ENCODE data around the gene PRDM5. TPM values are rescaled to one million over a fixed set of nuclear protein-coding genes. Genes with fewer than 3 reads are reported as not detected.

The PRDM5 gene
- total RNA-seq, 2 experiments from 2014 or later: 0.14 to 0.22 TPM

DNA sequence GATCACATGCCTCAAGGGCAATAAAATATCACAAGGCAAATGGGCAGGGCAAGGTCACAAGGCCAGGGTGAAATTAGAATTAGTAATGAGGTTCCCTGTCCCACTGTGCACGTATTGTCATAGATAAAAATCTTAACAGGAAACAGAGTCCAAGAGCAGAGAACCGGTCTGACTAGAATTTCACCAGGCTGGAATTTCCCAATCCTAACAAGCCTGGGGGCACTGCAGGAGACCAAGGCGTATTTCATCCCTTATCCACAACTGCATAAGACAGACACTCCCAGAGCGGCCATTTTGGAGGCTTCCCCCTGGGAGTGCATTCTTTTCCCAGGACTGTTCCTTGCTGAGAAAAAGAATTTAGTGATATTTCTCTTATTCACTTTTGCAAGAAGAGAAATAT lies 25.9 kb upstream of the PRDM5 start:
- no peak for DNase-seq
- Mint-ChIP-seq H3K27ac (no peak overlapping the region), H3K4me3 (no peak overlapping the region), H3K36me3 (ENCODE audit: low read depth) (peaks cover 16% of the 10 kb centered on the region), H3K4me1 (ENCODE audit: low read depth) (no peaks in the 10 kb centered on the region), H3K27me3 (peaks cover 9% of the 10 kb centered on the region), H3K9me3 (peaks cover 15% of the 10 kb centered on the region)
- no peak for ATAC-seq (ENCODE audit: poor library complexity)
- TF ChIP-seq, protein P1, sequence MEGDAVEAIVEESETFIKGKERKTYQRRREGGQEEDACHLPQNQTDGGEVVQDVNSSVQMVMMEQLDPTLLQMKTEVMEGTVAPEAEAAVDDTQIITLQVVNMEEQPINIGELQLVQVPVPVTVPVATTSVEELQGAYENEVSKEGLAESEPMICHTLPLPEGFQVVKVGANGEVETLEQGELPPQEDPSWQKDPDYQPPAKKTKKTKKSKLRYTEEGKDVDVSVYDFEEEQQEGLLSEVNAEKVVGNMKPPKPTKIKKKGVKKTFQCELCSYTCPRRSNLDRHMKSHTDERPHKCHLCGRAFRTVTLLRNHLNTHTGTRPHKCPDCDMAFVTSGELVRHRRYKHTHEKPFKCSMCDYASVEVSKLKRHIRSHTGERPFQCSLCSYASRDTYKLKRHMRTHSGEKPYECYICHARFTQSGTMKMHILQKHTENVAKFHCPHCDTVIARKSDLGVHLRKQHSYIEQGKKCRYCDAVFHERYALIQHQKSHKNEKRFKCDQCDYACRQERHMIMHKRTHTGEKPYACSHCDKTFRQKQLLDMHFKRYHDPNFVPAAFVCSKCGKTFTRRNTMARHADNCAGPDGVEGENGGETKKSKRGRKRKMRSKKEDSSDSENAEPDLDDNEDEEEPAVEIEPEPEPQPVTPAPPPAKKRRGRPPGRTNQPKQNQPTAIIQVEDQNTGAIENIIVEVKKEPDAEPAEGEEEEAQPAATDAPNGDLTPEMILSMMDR (IDR thresholded peaks at IDR 0.05): no peak
- Histone ChIP-seq H3K4me3 (ENCODE audit: low read length) (no peak overlapping the region), H3K27ac (ENCODE audit: low read depth in 1 of 2, low read length in 2 of 2) (no peak overlapping the region), H3K9me3 (ENCODE audit: control insufficient read depth in 1 of 2, insufficient read depth in 1 of 2, low read length in 2 of 2) (no peaks in the 10 kb centered on the region), H3K36me3 (ENCODE audit: insufficient read depth, low read length) (no peaks in the 10 kb centered on the region), H3K27me3 (ENCODE audit: control insufficient read depth in 1 of 2, insufficient read depth in 2 of 2, low read length in 2 of 2) (peaks cover 0 to 6% of the 10 kb centered on the region in 2 experiments), H3K4me1 (ENCODE audit: insufficient read depth, low read length) (no peaks in the 10 kb centered on the region)
- intact Hi-C loops (cut with DNase I, micrococcal nuclease): no loop called here
- ChIA-PET POLR2A (no interaction called here), CTCF (no interaction called here)

DNA sequence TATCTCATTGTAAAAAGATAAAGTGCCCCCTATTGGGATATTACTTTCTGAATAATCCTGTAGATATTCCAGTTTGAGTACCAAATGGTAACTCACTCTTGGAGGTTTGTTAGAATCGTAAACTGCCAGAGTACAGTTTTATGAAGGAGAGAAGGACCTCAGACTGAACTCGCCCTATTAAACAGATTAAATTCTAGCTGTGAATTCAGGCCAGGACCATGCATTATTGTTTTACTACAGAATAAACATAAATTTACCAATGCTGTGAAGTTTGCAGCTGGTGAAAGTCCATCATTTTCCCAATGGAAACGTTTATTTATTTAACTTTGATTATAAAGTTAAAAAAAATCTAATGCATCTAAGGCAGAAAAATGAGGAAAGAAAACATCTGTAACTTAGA lies 20.2 kb upstream of the PRDM5 start:
- no peak overlapping the region for H3K27ac Mint-ChIP-seq
- H3K36me3 Mint-ChIP-seq (ENCODE audit: low read depth): peaks cover 12% of the 10 kb centered on the region
- peaks cover 10% of the 10 kb centered on the region for H3K9me3 Mint-ChIP-seq
- no peak overlapping the region for H3K27ac ChIP-seq (ENCODE audit: low read depth in 1 of 2, low read length in 2 of 2)
- intact Hi-C loops (cut with DNase I, micrococcal nuclease): no loop called here
- H3K4me1 Mint-ChIP-seq (ENCODE audit: low read depth): no peaks in the 10 kb centered on the region
- POLR2A ChIA-PET: no interaction called here
- H3K27me3 Mint-ChIP-seq: peaks cover 19% of the 10 kb centered on the region
- H3K4me3 Mint-ChIP-seq: no peak overlapping the region
- ATAC-seq (ENCODE audit: poor library complexity) (no peak), DNase-seq (no peak)
- TF ChIP-seq, protein P1 (IDR thresholded peaks at IDR 0.05): no peak
- H3K4me1 ChIP-seq (ENCODE audit: insufficient read depth, low read length): no peaks in the 10 kb centered on the region
- CTCF ChIA-PET: no interaction called here
- H3K9me3 ChIP-seq (ENCODE audit: control insufficient read depth in 1 of 2, insufficient read depth in 1 of 2, low read length in 2 of 2): no peaks in the 10 kb centered on the region
- no peaks in the 10 kb centered on the region for H3K36me3 ChIP-seq (ENCODE audit: insufficient read depth, low read length)
- H3K4me3 ChIP-seq (ENCODE audit: low read length): no peak overlapping the region
- peaks cover 0 to 6% of the 10 kb centered on the region in 2 experiments for H3K27me3 ChIP-seq (ENCODE audit: control insufficient read depth in 1 of 2, insufficient read depth in 2 of 2, low read length in 2 of 2)

DNA sequence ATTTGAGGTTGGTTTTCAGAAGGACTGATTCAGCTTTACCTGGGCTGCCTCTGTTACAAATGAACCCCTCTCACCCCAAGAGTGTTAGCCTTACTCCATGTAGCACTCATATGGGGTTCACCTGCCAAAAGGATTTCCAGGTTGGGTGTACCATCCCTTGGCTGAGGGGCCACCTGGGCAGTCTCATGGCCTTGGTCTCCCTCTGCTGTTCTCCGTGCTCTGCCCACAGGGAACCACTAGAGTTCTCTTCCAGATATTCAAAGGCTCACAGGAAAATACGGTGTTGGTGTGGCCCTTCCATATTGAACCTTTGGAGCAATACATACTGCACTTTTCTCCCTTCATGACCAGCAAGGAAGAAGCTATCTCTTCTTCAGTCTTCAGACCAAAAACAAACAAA lies 18.0 kb upstream of the PRDM5 start:
- TF ChIP-seq, protein P1 (IDR thresholded peaks at IDR 0.05): no peak
- no peaks in the 10 kb centered on the region for H3K9me3 ChIP-seq (ENCODE audit: control insufficient read depth in 1 of 2, insufficient read depth in 1 of 2, low read length in 2 of 2)
- peaks cover 5% of the 10 kb centered on the region for H3K36me3 Mint-ChIP-seq (ENCODE audit: low read depth)

More for the DNA sequence above, 18.0 kb upstream of the PRDM5 start:
- Mint-ChIP-seq H3K4me3 (no peak overlapping the region), H3K9me3 (peaks cover 4% of the 10 kb centered on the region), H3K4me1 (ENCODE audit: low read depth) (no peaks in the 10 kb centered on the region), H3K27me3 (peaks cover 26% of the 10 kb centered on the region), H3K27ac (no peak overlapping the region)
- DNase-seq (no peak), ATAC-seq (ENCODE audit: poor library complexity) (no peak)
- H3K4me1 ChIP-seq (ENCODE audit: insufficient read depth, low read length): no peaks in the 10 kb centered on the region
- no peak overlapping the region for H3K27ac ChIP-seq (ENCODE audit: low read depth in 1 of 2, low read length in 2 of 2)
- POLR2A ChIA-PET: no interaction called here
- H3K27me3 ChIP-seq (ENCODE audit: control insufficient read depth in 1 of 2, insufficient read depth in 2 of 2, low read length in 2 of 2): peaks cover 0 to 6% of the 10 kb centered on the region in 2 experiments
- no peaks in the 10 kb centered on the region for H3K36me3 ChIP-seq (ENCODE audit: insufficient read depth, low read length)
- intact Hi-C loops (cut with DNase I, micrococcal nuclease): no loop called here
- CTCF ChIA-PET: no interaction called here
- H3K4me3 ChIP-seq (ENCODE audit: low read length): no peak overlapping the region

Data from CD4-positive, alpha-beta T cell (primary cell).